Measurements from ENCODE around the gene KLB. TPM values are rescaled to one million over a fixed set of nuclear protein-coding genes. Genes with fewer than 3 reads are reported as not detected.
"Not testable (repeated sequence)": the region's sequence is repeated elsewhere in the genome, so short reads cannot be mapped to it uniquely, and the experiment has no call there.

KLB gene
- total and polyA plus RNA-seq, 4 donors: 13.5 to 31.0 (median 22.8) TPM

- TF ChIP-seq CTCF (IDR thresholded peaks at IDR 0.05; ENCODE audit: low read depth, low read length, missing input control) (no peak), HNF4A (conservative IDR thresholded peaks at IDR 0.05) (no peak), TAF1 (conservative IDR thresholded peaks at IDR 0.05) (no peak), SP1 (IDR thresholded peaks at IDR 0.05) (no peak)
Measured at GRCh38 chr4:39456946-39457763, 50.4 kb downstream of the KLB start (continued).

- WGBS: under 1% methylated on average over 13 of the region's 13 CpGs
- H3K4me3 ChIP-seq (ENCODE audit: low read depth in 1 of 3, low read length in 3 of 3): peak overlapping the region; percentile 83 to 99 (median 89)
- peaks cover 9 to 24% (median 19%) of the 10 kb centered on the region in 4 donors for H3K4me1 ChIP-seq (ENCODE audit: control insufficient read depth in 4 of 4, insufficient read depth in 4 of 4, low read length in 3 of 4)
- peaks cover 8 to 53% (median 33%) of the 10 kb centered on the region in 4 donors for H3K36me3 ChIP-seq (ENCODE audit: control insufficient read depth in 4 of 4, insufficient read depth in 3 of 4, low read depth in 1 of 4, low read length in 3 of 4)
- not testable (repeated sequence) for H3K9me3 ChIP-seq (ENCODE audit: control insufficient read depth in 4 of 4, low read length in 3 of 4); DNase-seq (ENCODE audit: low spot score); H3K27me3 ChIP-seq (ENCODE audit: control insufficient read depth in 4 of 4, insufficient read depth in 4 of 4, low read length in 3 of 4)
- H3K9ac ChIP-seq (ENCODE audit: low read depth in 1 of 2, low read length in 2 of 2): peak overlapping the region; percentile 98
- H3K27ac ChIP-seq (ENCODE audit: low read depth in 1 of 2, low read length in 2 of 2): peak overlapping the region; percentile 92 to 96
Measured at GRCh38 chr4:39458161-39458504, 51.4 kb downstream of the KLB start.

- Histone ChIP-seq H3K9ac (ENCODE audit: low read depth in 1 of 2, low read length in 2 of 2) (peak within 1 kb of the TSS; percentile 98 to 100), H3K36me3 (ENCODE audit: control insufficient read depth in 4 of 4, insufficient read depth in 3 of 4, low read depth in 1 of 4, low read length in 3 of 4) (peaks cover 8 to 53% (median 31%) of the 10 kb centered on the region in 4 donors), H3K4me3 (ENCODE audit: low read depth in 1 of 3, low read length in 3 of 3) (peak within 1 kb of the TSS; percentile 83 to 99 (median 89)), H3K4me1 (ENCODE audit: control insufficient read depth in 4 of 4, insufficient read depth in 4 of 4, low read length in 3 of 4) (peaks cover 9 to 24% (median 19%) of the 10 kb centered on the region in 4 donors), H3K9me3 (ENCODE audit: control insufficient read depth in 4 of 4, low read length in 3 of 4) (no peaks in the 10 kb centered on the region), H3K27ac (ENCODE audit: low read depth in 1 of 2, low read length in 2 of 2) (peak within 1 kb of the TSS; percentile 92 to 96), H3K27me3 (ENCODE audit: control insufficient read depth in 4 of 4, insufficient read depth in 4 of 4, low read length in 3 of 4) (no peaks in the 10 kb centered on the region)
- DNase-seq (ENCODE audit: low spot score): peak; percentile 94
- TF ChIP-seq RAD21 (IDR thresholded peaks at IDR 0.05) (peak in 1 of 2 donors; percentile 18), EGR1 (IDR thresholded peaks at IDR 0.05; ENCODE audit: low read depth in 2 of 2) (peak in 1 of 2 donors; percentile 67), HNF4A (conservative IDR thresholded peaks at IDR 0.05) (no peak), ZBTB33 (IDR thresholded peaks at IDR 0.05) (peak; percentile 72), TAF1 (conservative IDR thresholded peaks at IDR 0.05) (peak; percentile 76), REST (IDR thresholded peaks at IDR 0.05) (peak; percentile 94), MAX (IDR thresholded peaks at IDR 0.05) (peak; percentile 89), NR2F2 (IDR thresholded peaks at IDR 0.05) (peak; percentile 26), GABPA (IDR thresholded peaks at IDR 0.05 in 1 of 2, conservative IDR thresholded peaks at IDR 0.05 in 1 of 2) (peak in 1 of 2 donors; percentile 36), HNF4G (IDR thresholded peaks at IDR 0.05) (no peak), YY1 (IDR thresholded peaks at IDR 0.05) (peak; percentile 86), ATF3 (IDR thresholded peaks at IDR 0.05) (peak; percentile 83), FOXA2 (IDR thresholded peaks at IDR 0.05) (no peak), FOXA1 (IDR thresholded peaks at IDR 0.05) (peak; percentile 34), SP1 (IDR thresholded peaks at IDR 0.05) (peak; percentile 88), JUND (IDR thresholded peaks at IDR 0.05) (no peak), RXRA (IDR thresholded peaks at IDR 0.05) (peak; percentile 37 to 40), CTCF (IDR thresholded peaks at IDR 0.05; ENCODE audit: low read depth, low read length, missing input control) (no peak)
- WGBS: under 1% methylated on average over 55 of the region's 55 CpGs
Measured at GRCh38 chr4:39458505-39459300, 52.0 kb downstream of the KLB start, which contains the start of the genes LIAS and RPL9. Gene LIAS (plus strand): TSS chr4:39459056. CDS start chr4:39459118, 62 bp downstream. Gene RPL9 (minus strand): TSS chr4:39458922. CDS start chr4:39458439, 483 bp downstream.
